Measurements from ENCODE around the gene CAMKK1. TPM values are rescaled to one million over a fixed set of nuclear protein-coding genes. Genes with fewer than 3 reads are reported as not detected.
"Not testable (repeated sequence)": the region's sequence is repeated elsewhere in the genome, so short reads cannot be mapped to it uniquely, and the experiment has no call there.

CAMKK1 gene
- total and polyA plus RNA-seq, 9 donors, result 2.8 to 15.1 (median 7.1) TPM

DNA sequence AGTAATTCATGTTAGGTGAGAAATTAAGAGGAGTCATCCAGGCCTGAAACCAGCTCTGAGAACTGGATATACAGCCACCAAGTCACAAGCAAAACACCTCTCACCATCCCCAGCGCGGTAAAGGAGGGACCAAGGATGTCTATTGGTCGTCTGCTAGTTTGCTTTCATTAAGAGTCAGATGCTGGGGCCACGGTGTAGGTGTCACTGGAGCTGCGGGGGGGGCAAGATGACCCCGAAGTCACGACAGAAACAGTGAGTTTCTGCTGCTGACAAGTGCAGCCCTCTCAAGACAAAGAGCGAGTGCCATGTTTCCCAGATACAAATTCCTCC lies 47.6 kb downstream of the CAMKK1 start:
- Histone ChIP-seq H3K27ac (peak overlapping the region in 1 of 2 donors; percentile 59), H3K36me3 (no peaks in the 10 kb centered on the region), H3K9me3 (no peaks in the 10 kb centered on the region), H3K27me3 (no peaks in the 10 kb centered on the region), H3K4me1 (ENCODE audit: insufficient read depth) (no peaks in the 10 kb centered on the region), H3K4me3 (peak overlapping the region; percentile 100)
- WGBS, 3 donors, result 1% methylated on average over 8 of the region's 8 CpGs
- intact Hi-C loops (cut with DNase I), result loop anchor here in 2 of 4 donors (5.0 kb wide), 2 partner anchors 93 to 108 kb away; no protein-coding TSS in a partner anchor
- DNase-seq, result no peak
- TF ChIP-seq, protein P1, sequence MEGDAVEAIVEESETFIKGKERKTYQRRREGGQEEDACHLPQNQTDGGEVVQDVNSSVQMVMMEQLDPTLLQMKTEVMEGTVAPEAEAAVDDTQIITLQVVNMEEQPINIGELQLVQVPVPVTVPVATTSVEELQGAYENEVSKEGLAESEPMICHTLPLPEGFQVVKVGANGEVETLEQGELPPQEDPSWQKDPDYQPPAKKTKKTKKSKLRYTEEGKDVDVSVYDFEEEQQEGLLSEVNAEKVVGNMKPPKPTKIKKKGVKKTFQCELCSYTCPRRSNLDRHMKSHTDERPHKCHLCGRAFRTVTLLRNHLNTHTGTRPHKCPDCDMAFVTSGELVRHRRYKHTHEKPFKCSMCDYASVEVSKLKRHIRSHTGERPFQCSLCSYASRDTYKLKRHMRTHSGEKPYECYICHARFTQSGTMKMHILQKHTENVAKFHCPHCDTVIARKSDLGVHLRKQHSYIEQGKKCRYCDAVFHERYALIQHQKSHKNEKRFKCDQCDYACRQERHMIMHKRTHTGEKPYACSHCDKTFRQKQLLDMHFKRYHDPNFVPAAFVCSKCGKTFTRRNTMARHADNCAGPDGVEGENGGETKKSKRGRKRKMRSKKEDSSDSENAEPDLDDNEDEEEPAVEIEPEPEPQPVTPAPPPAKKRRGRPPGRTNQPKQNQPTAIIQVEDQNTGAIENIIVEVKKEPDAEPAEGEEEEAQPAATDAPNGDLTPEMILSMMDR (IDR thresholded peaks at IDR 0.05), result no peak
- no peak for TF ChIP-seq POLR2A (IDR thresholded peaks at IDR 0.05)
- no peak for TF ChIP-seq EP300 (IDR thresholded peaks at IDR 0.05)

- not testable (repeated sequence) for DNase-seq; H3K4me1 ChIP-seq (ENCODE audit: insufficient read depth); H3K36me3 ChIP-seq; H3K27ac ChIP-seq; H3K4me3 ChIP-seq; H3K9me3 ChIP-seq; H3K27me3 ChIP-seq
- 84 to 91% (median 86%) methylated on average over 19 of the region's 19 CpGs for WGBS, 3 donors
- intact Hi-C loops (cut with DNase I), result loop anchor here in 1 of 4 donors (5.0 kb wide), 1 partner anchor 107 kb away; no protein-coding TSS in a partner anchor
These were observed 48.3 kb downstream of the CAMKK1 start for GRCh38 chr17:3844556-3844955.

GRCh38 chr17:3843935-3844516 lies 48.8 kb downstream of the CAMKK1 start:
- no peak overlapping the region for H3K27ac ChIP-seq
- no peaks in the 10 kb centered on the region for H3K36me3 ChIP-seq
- no peaks in the 10 kb centered on the region for H3K4me1 ChIP-seq (ENCODE audit: insufficient read depth)
- H3K9me3 ChIP-seq, result no peaks in the 10 kb centered on the region
- TF ChIP-seq, protein P1 (IDR thresholded peaks at IDR 0.05), result no peak
- H3K4me3 ChIP-seq, result no peak overlapping the region
- intact Hi-C loops (cut with DNase I), result loop anchor here in 1 of 4 donors (5.0 kb wide), 1 partner anchor 107 kb away; no protein-coding TSS in a partner anchor
- DNase-seq, result no peak
- 50 to 57% (median 53%) methylated on average over 3 of the region's 3 CpGs for WGBS, 3 donors
- H3K27me3 ChIP-seq, result no peaks in the 10 kb centered on the region

- no peaks in the 10 kb centered on the region for H3K36me3 ChIP-seq
- no peak overlapping the region for H3K4me3 ChIP-seq
- no peak overlapping the region for H3K27ac ChIP-seq
- intact Hi-C loops (cut with DNase I), result no loop called here
- H3K4me1 ChIP-seq (ENCODE audit: insufficient read depth), result no peaks in the 10 kb centered on the region
- no peaks in the 10 kb centered on the region for H3K27me3 ChIP-seq
- TF ChIP-seq POLR2A (IDR thresholded peaks at IDR 0.05), result no peak
- TF ChIP-seq, protein P1 (IDR thresholded peaks at IDR 0.05), result no peak
- TF ChIP-seq EP300 (IDR thresholded peaks at IDR 0.05), result no peak
- WGBS, 3 donors, result 82 to 86% (median 84%) methylated on average over 12 of the region's 12 CpGs
- H3K9me3 ChIP-seq, result no peaks in the 10 kb centered on the region
- DNase-seq, result no peak
These were observed 54.6 kb downstream of the CAMKK1 start for GRCh38 chr17:3838206-3838605.

GRCh38 chr17:3836551-3836950 lies 56.3 kb downstream of the CAMKK1 start:
- Histone ChIP-seq H3K27me3 (no peaks in the 10 kb centered on the region), H3K36me3 (no peaks in the 10 kb centered on the region), H3K4me1 (ENCODE audit: insufficient read depth) (no peaks in the 10 kb centered on the region), H3K27ac (no peak overlapping the region), H3K9me3 (no peaks in the 10 kb centered on the region), H3K4me3 (no peak overlapping the region)
- intact Hi-C loops (cut with DNase I), result no loop called here
- TF ChIP-seq, protein P1 (IDR thresholded peaks at IDR 0.05), result no peak
- TF ChIP-seq EP300 (IDR thresholded peaks at IDR 0.05) (no peak), POLR2A (IDR thresholded peaks at IDR 0.05) (no peak)
- WGBS, 3 donors, result 94 to 95% (median 94%) methylated on average over 10 of the region's 10 CpGs
- no peak for DNase-seq

All from ovary (tissue), 9 donors.